ENCODE measurements around the gene NDST4. TPM values are rescaled to one million over a fixed set of nuclear protein-coding genes. Genes with fewer than 3 reads are reported as not detected.
A peak's percentile ranks its signal among the peaks of the same experiment; 100 is the strongest.

NDST4 gene
- total and polyA plus RNA-seq, 11 donors, result not detected

GRCh38 chr4:114924311-114924710, 189.1 kb downstream of the NDST4 start:
- no peak for TF ChIP-seq CTCF (IDR thresholded peaks at IDR 0.05)
- TF ChIP-seq POLR2A (IDR thresholded peaks at IDR 0.05), result no peak
- Histone ChIP-seq H3K4me3 (no peak overlapping the region), H3K36me3 (no peaks in the 10 kb centered on the region), H3K9me3 (no peaks in the 10 kb centered on the region), H3K4me1 (no peaks in the 10 kb centered on the region), H3K27me3 (peaks cover 0 to 5% (median 0%) of the 10 kb centered on the region in 9 donors), H3K27ac (no peak overlapping the region)
- intact Hi-C loops (cut with DNase I), result no loop called here
- 70 to 78% (median 72%) methylated on average over 1 of the region's 1 CpG for WGBS, 4 donors
- no peak for DNase-seq
- no peak for ATAC-seq

GRCh38 chr4:114922592-114922933, 190.9 kb downstream of the NDST4 start:
- TF ChIP-seq POLR2A (IDR thresholded peaks at IDR 0.05), result no peak
- TF ChIP-seq CTCF (IDR thresholded peaks at IDR 0.05), result no peak
- no peaks in the 10 kb centered on the region for H3K4me1 ChIP-seq
- no peak overlapping the region for H3K27ac ChIP-seq
- no peaks in the 10 kb centered on the region for H3K36me3 ChIP-seq
- DNase-seq, result no peak
- no peaks in the 10 kb centered on the region for H3K9me3 ChIP-seq
- ATAC-seq, result no peak
- H3K27me3 ChIP-seq, result peaks cover 0 to 5% (median 0%) of the 10 kb centered on the region in 9 donors
- 93 to 95% (median 94%) methylated on average over 3 of the region's 3 CpGs for whole genome bisulfite sequencing, 4 donors
- no peak overlapping the region for H3K4me3 ChIP-seq
- intact Hi-C loops (cut with DNase I), result no loop called here

GRCh38 chr4:114921790-114922591, 191.4 kb downstream of the NDST4 start:
- Histone ChIP-seq H3K36me3 (no peaks in the 10 kb centered on the region), H3K27me3 (peaks cover 0 to 5% (median 0%) of the 10 kb centered on the region in 9 donors), H3K27ac (no peak overlapping the region), H3K4me3 (no peak overlapping the region), H3K4me1 (no peaks in the 10 kb centered on the region), H3K9me3 (no peaks in the 10 kb centered on the region)
- TF ChIP-seq CTCF (IDR thresholded peaks at IDR 0.05) (no peak), POLR2A (IDR thresholded peaks at IDR 0.05) (no peak)
- peak in 1 of 5 donors; percentile 31 for DNase-seq
- intact Hi-C loops (cut with DNase I), result no loop called here
- no peak for ATAC-seq
- WGBS, 4 donors, result 61 to 74% (median 69%) methylated on average over 13 of the region's 13 CpGs

GRCh38 chr4:114921191-114921590, 192.2 kb downstream of the NDST4 start:
- ATAC-seq (no peak), DNase-seq (no peak)
- intact Hi-C loops (cut with DNase I), result no loop called here
- H3K36me3 ChIP-seq, result no peaks in the 10 kb centered on the region
- WGBS, 4 donors, result 56 to 58% (median 56%) methylated on average over 3 of the region's 3 CpGs
- no peaks in the 10 kb centered on the region for H3K4me1 ChIP-seq
- H3K9me3 ChIP-seq, result no peaks in the 10 kb centered on the region
- no peak overlapping the region for H3K4me3 ChIP-seq
- peaks cover 0 to 5% (median 0%) of the 10 kb centered on the region in 9 donors for H3K27me3 ChIP-seq
- TF ChIP-seq POLR2A (IDR thresholded peaks at IDR 0.05) (no peak), CTCF (IDR thresholded peaks at IDR 0.05) (no peak)
- no peak overlapping the region for H3K27ac ChIP-seq
